Lower leg skin (tissue), 3 donors: ENCODE data around the gene KIDINS220.

Experiments
- CTCF ChIP-seq, 3 donors: fragments of 450-650 bp; IDR thresholded peaks; one replicate each; pipeline ENCODE4 v1.5.1; 2016; ENCODE audit warnings: antibody characterized with exemption in 3 of 3, mild to moderate bottlenecking in 3 of 3, moderate library complexity in 2 of 3
- POLR2A ChIP-seq, 2 donors: fragments of 450-650 bp; IDR thresholded peaks; one replicate each; pipeline ENCODE4 v1.6.1; 2016 to 2017; ENCODE audit warnings: antibody characterized with exemption in 2 of 2, mild to moderate bottlenecking in 1 of 2, moderate library complexity in 1 of 2

GRCh38 chr2:8819948-8820347, 17.5 kb downstream of the KIDINS220 start:
- TF ChIP-seq POLR2A (IDR thresholded peaks at IDR 0.05) (no peak), CTCF (IDR thresholded peaks at IDR 0.05) (no peak)
